HG03565 (cell line): ENCODE data around the gene FLNA.
"Not testable (repeated sequence)": the region's sequence is repeated elsewhere in the genome, so short reads cannot be mapped to it uniquely, and the experiment has no call there.

Experiments
- ATAC-seq: cut with Tn5 transposase; IDR thresholded peaks from one replicate; pipeline ENCODE4 v1.9.1; 2021; ENCODE audit warnings: mild to moderate bottlenecking, moderate library complexity; ENCODE audit not compliant: unreplicated experiment

Gene FLNA

DNA sequence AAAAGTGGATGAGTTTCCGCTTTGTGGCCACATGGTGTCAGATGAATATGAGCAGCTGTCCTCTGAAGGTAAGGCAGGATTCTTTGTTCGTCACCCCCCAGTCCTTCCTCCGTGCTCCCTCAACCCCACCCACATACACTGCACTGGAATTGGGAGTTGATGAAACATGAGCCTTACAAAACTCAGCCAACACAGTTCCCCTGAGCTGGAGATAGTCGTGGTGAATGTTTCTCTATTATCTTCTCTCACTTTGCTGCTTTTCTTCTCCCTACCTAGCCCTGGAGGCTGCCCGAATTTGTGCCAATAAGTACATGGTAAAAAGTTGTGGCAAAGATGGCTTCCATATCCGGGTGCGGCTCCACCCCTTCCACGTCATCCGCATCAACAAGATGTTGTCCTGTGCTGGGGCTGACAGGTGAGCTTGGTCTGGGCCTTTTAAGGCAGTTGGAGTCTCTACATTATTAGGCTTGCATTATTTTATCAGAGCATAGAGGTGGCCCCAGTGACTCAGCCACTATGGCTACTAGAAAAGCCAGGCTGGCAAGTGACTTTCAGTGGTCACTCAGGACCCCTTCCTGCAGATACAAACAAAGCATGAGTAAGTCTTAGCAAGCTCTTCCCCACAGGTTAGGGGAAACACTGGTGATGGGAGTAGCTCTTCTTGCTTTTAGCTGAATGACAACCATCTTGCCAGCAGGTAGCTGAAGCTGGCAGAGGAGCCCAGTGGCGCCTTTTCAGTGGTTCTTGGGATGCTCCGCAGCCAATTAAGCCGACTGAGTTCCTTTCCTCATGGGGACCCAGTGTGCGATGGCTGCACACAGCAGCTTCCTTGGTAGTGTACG, 25.3 kb upstream of the FLNA start:
- ATAC-seq = no peak

DNA sequence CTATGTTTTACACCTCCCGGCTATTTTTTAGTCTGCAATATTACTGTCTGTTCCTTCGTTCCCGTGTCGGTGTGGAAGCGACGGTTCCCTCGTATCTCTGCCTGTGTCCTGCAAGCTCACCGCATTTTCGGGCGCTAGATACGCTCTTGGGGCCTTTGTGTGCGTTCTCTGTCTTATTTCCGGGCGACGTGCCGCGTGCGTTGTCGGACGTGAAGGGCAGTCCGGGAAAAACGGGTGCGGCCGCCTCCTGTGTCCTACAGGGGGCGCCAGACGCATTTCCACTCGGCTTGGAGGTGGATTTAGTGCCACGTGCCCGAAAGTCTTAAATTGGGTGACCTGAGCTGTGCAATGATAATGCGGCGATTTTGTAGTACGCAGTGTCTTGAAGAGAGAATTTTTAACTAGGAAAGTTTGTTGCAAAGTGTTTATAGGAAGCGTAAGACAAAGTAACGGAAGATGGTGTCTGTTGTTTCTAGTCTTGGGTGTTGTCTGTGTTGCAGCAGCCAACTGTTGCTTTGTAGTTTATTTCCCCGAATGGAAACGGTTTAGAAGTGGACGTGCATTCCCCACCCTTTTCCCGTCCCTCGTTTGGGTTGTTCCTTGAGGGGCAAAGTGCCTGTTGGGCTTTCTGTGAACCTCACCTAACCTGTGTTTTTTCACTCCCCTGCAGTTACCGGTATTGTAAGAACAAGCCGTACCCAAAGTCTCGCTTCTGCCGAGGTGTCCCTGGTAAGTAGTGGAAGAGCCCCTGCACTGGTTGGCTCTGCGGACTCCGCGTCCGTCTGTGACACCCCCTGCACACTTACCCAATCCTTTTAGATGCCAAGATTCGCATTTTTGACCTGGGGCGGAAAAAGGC, 24.5 kb upstream of the FLNA start:
- ATAC-seq = no peak

DNA sequence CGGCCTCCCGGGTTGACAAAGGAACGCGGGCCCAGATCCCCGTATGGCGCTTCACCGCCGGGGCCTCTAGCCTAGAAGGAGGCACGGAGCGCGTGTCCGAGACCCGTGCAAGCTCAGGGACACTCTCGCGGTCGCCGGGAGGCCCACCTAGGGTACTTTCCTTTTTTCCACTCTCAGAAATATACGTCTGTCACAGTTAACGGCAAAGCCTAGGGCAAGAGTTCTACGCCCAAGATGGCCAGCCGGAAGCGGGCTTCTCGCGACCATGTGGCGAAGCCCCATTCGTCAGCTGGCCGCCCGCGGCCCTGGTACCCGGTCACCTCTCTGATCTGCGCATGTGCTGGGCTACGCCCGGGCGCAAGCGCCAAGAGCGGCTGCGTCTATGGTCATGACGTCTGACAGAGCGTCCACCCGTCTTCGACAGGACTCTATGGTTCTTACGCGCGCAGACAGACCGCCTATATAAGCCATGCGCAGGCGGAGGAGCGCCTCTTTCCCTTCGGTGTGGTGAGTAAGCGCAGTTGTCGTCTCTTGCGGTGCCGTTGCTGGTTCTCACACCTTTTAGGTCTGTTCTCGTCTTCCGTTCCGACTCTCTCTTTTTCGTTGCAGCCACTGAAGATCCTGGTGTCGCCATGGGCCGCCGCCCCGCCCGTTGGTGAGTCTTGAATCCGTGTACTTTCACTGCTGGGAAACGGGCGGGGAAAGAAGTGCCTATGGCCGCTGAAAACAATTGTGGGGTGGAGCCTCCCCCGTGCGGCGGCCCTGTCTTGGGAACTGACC, 23.6 kb upstream of the FLNA start, which contains the start of gene RPL10:
RPL10 (plus strand) TSS at position 490 of the 780 bp plus-strand sequence; CDS start at position 633, 143 bp downstream.
- peak; percentile 75 for ATAC-seq

DNA sequence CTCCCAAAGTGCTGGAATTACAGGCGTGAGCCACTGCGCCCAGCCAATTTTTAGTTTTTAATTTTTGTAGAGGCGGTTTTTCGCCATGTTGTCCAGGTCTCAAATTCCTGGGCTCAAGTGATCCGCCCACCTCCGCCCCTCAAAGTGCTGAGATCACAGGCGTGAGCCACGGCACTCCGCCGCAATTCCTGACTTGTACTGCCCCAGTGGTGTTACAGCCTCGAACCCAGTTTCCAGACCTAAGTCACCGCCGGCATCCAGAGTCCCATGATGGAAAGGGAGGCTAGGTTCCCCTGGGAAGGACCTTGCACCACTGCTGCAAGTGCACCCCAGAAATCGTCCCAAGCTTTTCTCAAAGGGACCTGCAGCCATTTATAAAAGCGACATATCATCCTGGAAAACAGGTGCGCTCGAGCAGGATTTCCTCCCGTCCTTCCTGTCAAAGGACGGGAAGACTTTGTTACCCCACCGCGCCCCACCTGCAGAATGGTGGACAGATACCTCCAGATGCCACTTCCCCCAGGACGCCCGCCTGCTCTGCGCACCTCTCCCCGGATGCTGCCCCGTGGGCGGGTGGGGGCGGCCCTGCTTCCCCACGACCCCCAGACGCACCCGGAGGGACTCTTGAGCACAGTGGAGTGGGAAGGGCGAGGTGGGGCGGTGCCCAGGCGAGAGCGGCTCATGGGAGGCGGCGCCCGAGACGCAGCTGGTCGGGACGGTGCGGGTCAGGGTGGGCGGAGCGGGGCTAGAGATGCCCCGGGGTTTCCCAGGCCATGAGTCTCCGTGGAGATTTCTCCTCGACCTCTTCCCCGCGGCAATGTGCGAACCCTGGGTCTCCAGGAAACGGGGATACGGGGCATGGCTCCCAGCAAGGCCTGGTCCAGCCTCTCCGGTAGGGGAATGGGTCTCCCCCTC, 22.8 kb upstream of the FLNA start:
- ATAC-seq = peak; percentile 25

DNA sequence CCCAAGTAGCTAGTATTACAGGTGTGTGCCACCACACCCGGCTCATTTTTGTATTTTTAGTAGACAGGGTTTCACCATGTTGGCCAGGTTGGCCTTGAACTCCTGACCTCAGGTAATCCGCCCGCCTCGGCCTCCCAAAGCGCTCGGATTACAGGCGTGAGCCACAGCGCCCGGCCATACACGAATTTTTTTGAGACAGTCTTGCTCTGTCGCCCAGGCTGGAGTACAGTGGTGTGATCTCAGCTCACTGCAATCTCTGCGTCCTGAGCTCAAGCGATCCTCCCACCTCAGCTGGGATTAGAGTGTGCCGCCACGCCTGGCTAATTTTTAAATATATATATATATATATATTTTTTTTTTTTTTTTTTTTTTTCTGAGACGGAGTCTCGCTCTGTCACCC, 21.9 kb upstream of the FLNA start:
- ATAC-seq = not testable (repeated sequence)

GRCh38 chrX:154389812-154390747, 15.6 kb upstream of the FLNA start:
- peak; percentile 58 for ATAC-seq

- ATAC-seq = not testable (repeated sequence)
These were observed 14.2 kb upstream of the FLNA start for GRCh38 chrX:154388649-154389048.

DNA sequence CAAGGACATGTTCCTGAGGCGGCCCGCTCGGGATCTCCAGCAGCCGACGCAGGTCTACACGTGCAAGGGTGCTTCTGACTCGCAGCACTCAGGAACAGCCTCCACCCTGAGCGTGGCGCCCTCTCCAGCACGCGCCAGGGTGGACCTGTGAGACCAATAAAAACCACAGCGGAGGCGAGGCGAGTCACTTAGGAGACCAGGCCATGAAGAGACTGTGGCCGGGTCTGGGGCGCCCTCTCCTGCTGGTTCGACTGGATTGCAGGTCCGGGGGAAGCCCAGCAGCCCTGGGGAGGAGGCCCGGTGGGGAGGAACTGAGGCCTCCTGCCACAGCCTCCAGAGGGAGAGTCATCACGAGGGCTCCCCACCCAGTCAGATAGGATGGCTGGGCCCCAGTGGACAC, 13.7 kb upstream of the FLNA start:
- peak; percentile 25 for ATAC-seq

DNA sequence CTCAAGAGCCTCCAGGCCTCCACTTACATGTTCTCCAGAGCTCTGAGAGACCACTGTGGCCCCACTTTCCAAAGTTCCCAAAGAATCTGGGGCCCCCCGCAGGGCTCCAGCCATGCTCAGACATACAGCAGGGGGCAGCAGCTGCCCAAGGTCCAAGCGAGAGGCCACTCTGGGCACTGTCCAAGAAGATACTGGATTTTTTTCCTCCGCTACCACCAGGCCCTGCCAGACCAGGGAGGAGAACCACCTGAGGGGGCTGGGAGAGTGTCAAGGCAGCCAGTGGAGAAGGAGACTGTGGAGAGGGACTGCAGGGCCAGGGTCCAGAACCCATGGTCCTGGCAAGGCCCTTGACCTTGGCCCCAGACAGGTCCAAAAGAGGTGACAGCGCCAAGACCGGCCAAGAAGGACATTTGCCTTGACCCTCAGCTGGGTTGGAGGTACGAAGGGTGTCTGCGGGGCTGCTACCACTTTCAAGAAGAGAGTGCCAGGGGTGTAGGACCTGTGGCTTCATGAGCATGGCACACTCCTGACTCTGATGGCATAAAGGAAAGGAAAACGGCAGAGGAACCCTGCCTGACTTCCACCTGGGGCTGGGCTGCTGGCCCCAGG, 10.0 kb upstream of the FLNA start:
- no peak for ATAC-seq

DNA sequence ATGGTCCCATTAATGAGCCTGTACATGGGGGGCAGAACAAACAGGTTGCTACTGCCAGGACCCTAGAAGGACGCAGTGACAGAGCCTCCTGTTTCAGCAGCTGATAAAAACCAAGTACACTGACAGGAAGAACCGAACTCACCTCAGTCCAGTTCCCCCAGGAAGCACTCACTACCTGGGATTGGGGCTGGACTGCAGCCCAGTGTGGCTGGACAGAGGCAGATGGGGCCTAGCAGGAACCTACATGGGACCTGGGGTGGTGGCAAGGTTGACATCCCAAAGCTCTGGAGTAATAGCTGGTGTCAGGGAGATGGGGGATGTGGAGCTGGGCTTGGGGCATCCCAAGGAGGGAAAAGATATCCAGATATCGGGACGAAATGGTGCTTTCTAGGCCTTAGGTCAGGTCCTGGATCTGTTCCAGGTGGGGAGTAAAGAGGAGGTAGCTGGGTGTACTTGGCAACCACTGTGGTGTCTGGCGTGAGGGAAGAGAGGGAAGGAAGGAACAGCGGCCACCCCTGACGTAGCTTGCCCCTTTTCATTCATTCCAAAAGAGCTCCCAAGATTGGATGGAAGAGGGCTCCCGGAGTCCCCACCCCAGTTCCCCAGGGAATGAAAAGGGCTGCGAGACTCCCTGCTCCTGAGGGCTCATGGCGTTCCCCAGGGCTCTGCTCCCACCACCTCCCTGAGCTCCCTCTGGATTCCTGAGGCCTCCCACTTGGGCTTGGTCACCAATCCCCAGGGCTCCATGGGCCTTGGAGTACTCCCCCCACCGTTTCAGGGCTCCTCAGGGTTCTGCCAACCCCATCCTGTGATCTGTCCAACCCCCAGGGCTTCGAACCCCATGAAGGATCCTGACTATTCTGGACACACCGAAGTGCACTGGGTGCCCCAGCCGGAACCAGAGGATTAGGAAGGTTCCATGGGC, 9.2 kb upstream of the FLNA start:
- no peak for ATAC-seq

- no peak for ATAC-seq
These were observed 8.1 kb upstream of the FLNA start for GRCh38 chrX:154382483-154383069.

GRCh38 chrX:154381271-154381670, 6.8 kb upstream of the FLNA start:
- no peak for ATAC-seq

- ATAC-seq = no peak
These were observed 6.4 kb upstream of the FLNA start for GRCh38 chrX:154380787-154381186.

- no peak for ATAC-seq
These were observed 5.7 kb upstream of the FLNA start for GRCh38 chrX:154380153-154380552.

- ATAC-seq = no peak
These were observed 5.1 kb upstream of the FLNA start for GRCh38 chrX:154379569-154379951.

- ATAC-seq = peak; percentile 74
These were observed 4.5 kb upstream of the FLNA start, which contains the start of gene EMD for GRCh38 chrX:154378799-154379568. Gene EMD (plus strand): TSS chrX:154379295. CDS start chrX:154379485, 190 bp downstream.
